Neuronal stem cell (in vitro differentiated cells): ENCODE results near the gene STX18.

Source experiments
- DNase-seq: peaks from one replicate; pipeline ENCODE4 v3.0.0-alpha.2; 2013; ENCODE audit warnings: low spot score
- H2AFZ ChIP-seq: one replicate; pipeline ENCODE4 v1.6.1; 2013; ENCODE audit warnings: mild to moderate bottlenecking, low read length, inconsistent platforms
- H2AK5ac ChIP-seq: 2 replicates; pipeline ENCODE4 v1.6.1; 2013; ENCODE audit warnings: low read depth, mild to moderate bottlenecking, inconsistent platforms, low read length, moderate library complexity, mixed read lengths
- H2BK120ac ChIP-seq: 2 replicates; pipeline ENCODE4 v1.6.1; 2013; ENCODE audit warnings: low read depth, mild to moderate bottlenecking, inconsistent platforms, low read length, moderate library complexity, mixed read lengths
- H2BK12ac ChIP-seq: one replicate; pipeline ENCODE4 v1.6.1; 2013; ENCODE audit warnings: low read length, inconsistent platforms
- H2BK15ac ChIP-seq: 2 replicates; pipeline ENCODE4 v1.6.1; 2013; ENCODE audit warnings: mild to moderate bottlenecking, low read length, inconsistent platforms, mixed read lengths
- H2BK5ac ChIP-seq: one replicate; pipeline ENCODE4 v1.6.1; 2013; ENCODE audit warnings: inconsistent platforms, mild to moderate bottlenecking, low read length, moderate library complexity
- H3K14ac ChIP-seq: one replicate; pipeline ENCODE4 v1.6.1; 2013; ENCODE audit warnings: low read length, inconsistent platforms
- H3K18ac ChIP-seq: 2 replicates; pipeline ENCODE4 v1.6.1; 2013; ENCODE audit warnings: low read length, inconsistent platforms
- H3K23ac ChIP-seq: 2 replicates; pipeline ENCODE4 v1.6.1; 2013; ENCODE audit warnings: low read depth, mild to moderate bottlenecking, mixed read lengths, low read length, inconsistent platforms; ENCODE audit not compliant: poor library complexity
- H3K27ac ChIP-seq: replicated peaks from 3 replicates; pipeline ENCODE4 v1.5.1; 2013; ENCODE audit warnings: low read length, inconsistent platforms
- H3K27me3 ChIP-seq, 3 experiments: 2 replicates each; pipeline ENCODE4 v1.6.1; 2013; ENCODE audit warnings: low read length in 3 of 3, mild to moderate bottlenecking in 2 of 3, inconsistent platforms in 1 of 3, low read depth in 1 of 3, mixed read lengths in 1 of 3, moderate library complexity in 1 of 3; ENCODE audit not compliant: control insufficient read depth in 3 of 3, insufficient read depth in 3 of 3
- H3K36me3 ChIP-seq, 2 donors: replicated peaks in 1 of 2; 2 replicates each; pipeline ENCODE4 v1.6.1; 2013; ENCODE audit warnings: low read length in 2 of 2; ENCODE audit not compliant: control insufficient read depth in 2 of 2, insufficient read depth in 2 of 2
- H3K4ac ChIP-seq: 2 replicates; pipeline ENCODE4 v1.6.1; 2013; ENCODE audit warnings: inconsistent platforms, mild to moderate bottlenecking, low read length, moderate library complexity
- H3K4me1 ChIP-seq, 2 donors: 1 replicate in 1 of 2; 2 replicates in 1 of 2; pipeline ENCODE4 v1.6.1; 2013; ENCODE audit warnings: low read length in 2 of 2, low read depth in 1 of 2; ENCODE audit not compliant: control insufficient read depth in 2 of 2, insufficient read depth in 1 of 2
- H3K4me2 ChIP-seq: one replicate; pipeline ENCODE4 v1.6.1; 2013; ENCODE audit warnings: mild to moderate bottlenecking, low read length, inconsistent platforms; ENCODE audit not compliant: insufficient read depth, poor library complexity, severe bottlenecking
- H3K4me3 ChIP-seq, 2 donors: 2 replicates each; pipeline ENCODE4 v1.5.1; 2013; ENCODE audit warnings: low read length in 2 of 2, mild to moderate bottlenecking in 2 of 2, inconsistent platforms in 1 of 2, moderate library complexity in 1 of 2
- H3K79me1 ChIP-seq: one replicate; pipeline ENCODE4 v1.6.1; 2013; ENCODE audit warnings: low read depth, mild to moderate bottlenecking, inconsistent platforms, low read length, moderate library complexity
- H3K9ac ChIP-seq: one replicate; pipeline ENCODE4 v1.6.1; 2013; ENCODE audit warnings: mild to moderate bottlenecking, low read depth, low read length, inconsistent platforms; ENCODE audit not compliant: poor library complexity
- H3K9me3 ChIP-seq, 2 donors: replicated peaks in 1 of 2; 2 replicates each; pipeline versions ENCODE3 to v1.6.1; 2013; ENCODE audit warnings: low read length in 2 of 2, mild to moderate bottlenecking in 2 of 2, inconsistent platforms in 1 of 2, low read depth in 1 of 2, mixed read lengths in 1 of 2, moderate library complexity in 1 of 2; ENCODE audit not compliant: control insufficient read depth in 2 of 2, insufficient read depth in 1 of 2
- H4K8ac ChIP-seq: one replicate; pipeline ENCODE4 v1.6.1; 2013; ENCODE audit warnings: low read depth, mild to moderate bottlenecking, inconsistent platforms, low read length, moderate library complexity
- H4K91ac ChIP-seq: one replicate; pipeline ENCODE4 v1.6.1; 2013; ENCODE audit warnings: low read length, low read depth, mild to moderate bottlenecking, inconsistent platforms; ENCODE audit not compliant: poor library complexity
- WGBS, 2 donors: extraction: QIAGEN DNeasy Blood & Tissue Kit; methylation state at CpG; one replicate each; pipeline ENCODE4 v1.1.7; 2013; ENCODE audit warnings: missing lambda C conversion rate in 2 of 2, mixed read lengths in 1 of 2; ENCODE audit not compliant: insufficient read length in 2 of 2, insufficient replicate concordance in 1 of 2; ENCODE audit errors: extremely low coverage in 2 of 2; 5-methylcytosine and 5-hydroxymethylcytosine counted together

The STX18 gene

DNA sequence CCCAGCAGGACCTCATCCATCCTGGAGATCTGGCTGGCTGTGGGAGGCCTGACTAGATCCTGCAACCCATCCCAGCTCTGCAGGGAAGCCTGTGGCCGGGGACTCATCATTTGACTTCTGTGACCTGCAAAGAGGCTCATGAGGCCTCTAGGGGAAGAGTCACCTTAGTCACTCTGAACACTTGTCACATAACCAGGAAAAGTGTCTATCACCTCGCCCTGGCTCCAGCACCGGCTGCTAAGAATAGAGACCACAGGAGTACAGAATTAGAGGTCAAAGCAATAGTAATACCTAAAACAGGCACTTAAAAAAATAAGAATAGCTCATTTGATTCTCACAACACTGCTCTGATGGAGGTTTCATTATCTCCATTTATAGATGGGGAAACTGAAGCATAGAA is 158.8 kb downstream of the STX18 start:
- no CpG with 5 or more reads among the region's 3 CpGs for WGBS, 2 donors
- Histone ChIP-seq H3K4me1 (peaks cover 8 to 10% of the 10 kb centered on the region in 2 donors), H3K9me3 (no peaks in the 10 kb centered on the region), H4K91ac (no peak overlapping the region), H4K8ac (no peak overlapping the region), H2BK5ac (no peak overlapping the region), H3K4me3 (no peak overlapping the region), H3K4ac (no peak overlapping the region), H2AFZ (no peak overlapping the region), H2AK5ac (no peak overlapping the region), H2BK12ac (no peak overlapping the region), H3K79me1 (peaks cover 4% of the 10 kb centered on the region), H2BK15ac (no peak overlapping the region), H3K36me3 (no peaks in the 10 kb centered on the region), H3K14ac (peak overlapping the region; percentile 82), H3K9ac (no peak overlapping the region), H3K18ac (no peak overlapping the region), H3K27me3 (peaks cover 7 to 72% (median 34%) of the 10 kb centered on the region in 3 experiments), H3K23ac (no peak overlapping the region), H3K27ac (no peak overlapping the region), H3K4me2 (no peak overlapping the region), H2BK120ac (no peak overlapping the region)
- no peak for DNase-seq

DNA sequence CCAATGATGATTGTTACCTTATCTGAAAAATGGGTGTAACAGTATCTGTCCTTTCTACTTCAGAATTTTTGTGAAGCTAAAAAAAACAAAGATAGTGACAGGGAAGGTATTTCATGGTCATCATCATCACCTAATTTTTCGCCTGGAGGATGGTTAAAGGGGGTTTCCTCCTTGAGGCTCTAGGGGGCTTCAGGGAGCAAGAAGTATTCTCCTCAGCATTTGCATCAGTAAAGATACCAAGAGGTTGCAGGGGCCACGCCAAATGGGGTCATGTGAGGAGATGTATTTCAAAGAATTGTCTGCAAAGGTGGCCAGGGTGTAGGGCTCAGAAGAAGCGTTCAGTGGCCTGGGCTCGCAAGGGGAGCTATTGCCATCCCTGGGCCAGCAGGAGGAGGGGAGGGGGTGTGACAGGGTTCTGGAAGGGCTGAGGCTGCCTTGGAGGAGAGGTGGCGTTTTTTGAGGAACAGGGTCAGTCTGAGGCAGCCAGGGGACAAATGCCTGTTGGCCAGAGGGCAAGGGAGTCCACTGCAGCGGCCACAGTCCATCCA is 162.2 kb downstream of the STX18 start:
- Histone ChIP-seq H2BK5ac (no peak overlapping the region), H4K91ac (no peak overlapping the region), H3K27ac (no peak overlapping the region), H2BK12ac (no peak overlapping the region), H3K18ac (peak overlapping the region; percentile 62), H2AK5ac (peak overlapping the region; percentile 49), H3K4me2 (no peak overlapping the region), H3K9me3 (peaks cover 0 to 3% of the 10 kb centered on the region in 2 donors), H3K36me3 (no peaks in the 10 kb centered on the region), H3K4me1 (no peaks in the 10 kb centered on the region), H2BK120ac (no peak overlapping the region), H2BK15ac (no peak overlapping the region), H3K4me3 (no peak overlapping the region), H3K14ac (no peak overlapping the region), H3K27me3 (peaks cover 0 to 48% (median 4%) of the 10 kb centered on the region in 3 experiments), H3K23ac (peak overlapping the region; percentile 13), H4K8ac (no peak overlapping the region), H3K9ac (no peak overlapping the region), H2AFZ (no peak overlapping the region), H3K4ac (peak overlapping the region; percentile 13), H3K79me1 (no peaks in the 10 kb centered on the region)
- no CpG with 5 or more reads among the region's 6 CpGs for WGBS, 2 donors
- DNase-seq: no peak

DNA sequence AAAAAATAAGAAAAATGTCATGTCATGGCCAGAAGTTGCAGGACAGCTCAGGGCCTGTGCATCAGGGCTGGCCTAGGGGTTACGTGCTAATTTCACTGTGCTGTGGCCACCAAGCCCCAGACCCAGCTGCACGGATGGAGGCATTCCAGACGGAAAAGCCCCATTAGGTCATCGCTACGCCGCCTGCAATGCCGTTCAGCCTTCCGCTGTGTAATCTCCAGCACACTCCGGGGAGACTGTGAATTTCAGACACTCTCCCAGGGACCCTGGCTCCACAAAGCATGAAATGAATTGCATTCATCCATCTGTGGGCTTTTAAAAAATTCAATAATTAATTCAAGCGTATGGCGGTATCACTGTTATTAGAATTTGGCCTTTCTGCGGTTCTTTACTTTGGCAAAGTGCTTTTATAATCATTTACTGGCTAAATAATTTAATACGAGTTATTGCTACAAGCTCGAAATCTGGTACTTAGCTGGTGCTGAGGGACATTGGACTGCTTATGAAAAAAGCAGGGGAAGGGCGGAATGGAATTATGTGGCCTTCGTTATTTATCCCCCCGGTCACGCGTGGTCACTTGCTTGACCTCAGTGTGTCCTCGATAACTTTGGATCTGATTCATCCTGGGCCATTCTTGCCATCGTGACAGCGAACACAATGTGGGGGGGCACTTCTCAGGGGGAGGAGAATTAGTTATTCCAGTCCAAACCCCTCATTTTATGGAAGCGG is 164.0 kb downstream of the STX18 start:
- Histone ChIP-seq H3K14ac (no peak overlapping the region), H3K79me1 (no peaks in the 10 kb centered on the region), H3K18ac (peak overlapping the region; percentile 28), H2AK5ac (no peak overlapping the region), H3K4me2 (no peak overlapping the region), H3K9me3 (peaks cover 0 to 4% of the 10 kb centered on the region in 2 donors), H4K8ac (no peak overlapping the region), H2BK12ac (no peak overlapping the region), H3K27me3 (peaks cover 0 to 34% (median 0%) of the 10 kb centered on the region in 3 experiments), H3K4ac (no peak overlapping the region), H2AFZ (no peak overlapping the region), H4K91ac (no peak overlapping the region), H2BK5ac (no peak overlapping the region), H3K23ac (peak overlapping the region; percentile 31), H3K4me3 (no peak overlapping the region), H2BK120ac (no peak overlapping the region), H3K9ac (no peak overlapping the region), H3K27ac (no peak overlapping the region), H3K36me3 (no peaks in the 10 kb centered on the region), H2BK15ac (no peak overlapping the region), H3K4me1 (no peaks in the 10 kb centered on the region)
- no peak for DNase-seq
- no CpG with 5 or more reads among the region's 23 CpGs for WGBS, 2 donors

DNA sequence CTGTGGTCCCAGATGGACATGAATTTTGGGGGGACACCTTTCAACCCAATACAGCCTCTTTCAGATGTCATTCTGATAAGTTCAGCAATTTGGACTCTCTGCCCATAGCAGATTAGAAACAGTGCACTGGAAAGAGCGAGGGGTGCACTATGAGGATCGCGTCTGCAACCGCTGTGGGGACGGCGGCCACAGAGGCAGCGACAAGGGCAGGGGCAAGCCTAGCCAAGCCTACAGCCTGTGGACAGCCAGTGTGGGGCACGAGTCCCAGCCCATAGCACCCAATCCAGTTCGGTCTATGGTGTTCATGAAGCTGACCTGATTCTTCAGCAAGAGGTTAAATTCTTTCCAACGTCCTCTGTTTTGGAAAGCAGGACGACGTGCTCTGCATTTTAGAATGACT is 164.7 kb downstream of the STX18 start:
- Histone ChIP-seq H2BK15ac (no peak overlapping the region), H3K18ac (no peak overlapping the region), H4K91ac (no peak overlapping the region), H2BK5ac (no peak overlapping the region), H3K27me3 (peaks cover 0 to 27% (median 0%) of the 10 kb centered on the region in 3 experiments), H3K14ac (no peak overlapping the region), H3K4me2 (no peak overlapping the region), H2BK120ac (no peak overlapping the region), H4K8ac (no peak overlapping the region), H3K4ac (no peak overlapping the region), H3K4me3 (no peak overlapping the region), H3K23ac (no peak overlapping the region), H2AK5ac (no peak overlapping the region), H3K9me3 (peaks cover 0 to 4% of the 10 kb centered on the region in 2 donors), H3K27ac (no peak overlapping the region), H3K9ac (no peak overlapping the region), H2BK12ac (no peak overlapping the region), H3K4me1 (no peaks in the 10 kb centered on the region), H3K79me1 (no peaks in the 10 kb centered on the region), H2AFZ (no peak overlapping the region), H3K36me3 (no peaks in the 10 kb centered on the region)
- DNase-seq: no peak
- WGBS, 2 donors: no CpG with 5 or more reads among the region's 12 CpGs
